WERI-Rb-1 (cell line): ENCODE results near the gene MAGEA2B.
"Not testable (repeated sequence)": the region's sequence is repeated elsewhere in the genome, so short reads cannot be mapped to it uniquely, and the experiment has no call there.

Source experiments
- DNase-seq: peaks from one replicate; pipeline ENCODE4 v3.0.0-alpha.2; 2020
- H3K27ac ChIP-seq: fragments of 250-450 bp; sonication (Bioruptor Pico); 2 replicates; pipeline ENCODE4 v1.5.1; 2020; ENCODE audit warnings: mild to moderate bottlenecking, moderate library complexity
- H3K27me3 ChIP-seq: fragments of 250-450 bp; sonication (Bioruptor Pico); 2 replicates; pipeline ENCODE4 v1.5.1; 2021; ENCODE audit warnings: mild to moderate bottlenecking, low read depth, moderate library complexity; ENCODE audit not compliant: insufficient read depth, severe bottlenecking
- H3K36me3 ChIP-seq: fragments of 250-450 bp; sonication (Bioruptor Pico); 2 replicates; pipeline ENCODE4 v1.5.1; 2020; ENCODE audit warnings: mild to moderate bottlenecking, moderate library complexity
- H3K4me3 ChIP-seq: 2 replicates; pipeline ENCODE4 v1.5.1; 2011; ENCODE audit warnings: low read depth, mild to moderate bottlenecking, control low read depth, low read length
- H3K9me3 ChIP-seq: fragments of 250-450 bp; sonication (Bioruptor Pico); 2 replicates; pipeline ENCODE4 v1.5.1; 2021; ENCODE audit warnings: mild to moderate bottlenecking, moderate library complexity; ENCODE audit not compliant: severe bottlenecking
- CTCF ChIP-seq: IDR thresholded peaks from 2 replicates; pipeline ENCODE4 v1.5.1; 2011; ENCODE audit warnings: low read depth, mild to moderate bottlenecking, control low read depth, inconsistent platforms, low read length

The MAGEA2B gene

GRCh38 chrX:152713815-152714787 is at the start of gene MAGEA2B:
TSS of gene MAGEA2B (plus strand) at chrX:152714628. CDS start at chrX:152717107, 2,479 bp downstream.
- H3K27me3 ChIP-seq, H3K9me3 ChIP-seq, H3K36me3 ChIP-seq, DNase-seq, H3K4me3 ChIP-seq, H3K27ac ChIP-seq: not testable (repeated sequence)

- H3K9me3 ChIP-seq = no peaks in the 10 kb centered on the region
- H3K27me3 ChIP-seq = peaks cover 3% of the 10 kb centered on the region
- no peak overlapping the region for H3K27ac ChIP-seq
- no peaks in the 10 kb centered on the region for H3K36me3 ChIP-seq
- no peak overlapping the region for H3K4me3 ChIP-seq
- no peak for DNase-seq
- TF ChIP-seq CTCF = no peak
These were observed 40.3 kb upstream of the MAGEA2B start for GRCh38 chrX:152674135-152674534.

GRCh38 chrX:152674652-152675051 is 39.8 kb upstream of the MAGEA2B start:
- not testable (repeated sequence) for DNase-seq, H3K9me3 ChIP-seq, H3K4me3 ChIP-seq, H3K27ac ChIP-seq, H3K27me3 ChIP-seq, H3K36me3 ChIP-seq

- not testable (repeated sequence) for DNase-seq, H3K4me3 ChIP-seq, H3K9me3 ChIP-seq, H3K27me3 ChIP-seq, H3K36me3 ChIP-seq, H3K27ac ChIP-seq
These were observed 33.4 kb upstream of the MAGEA2B start for GRCh38 chrX:152681012-152681411.

GRCh38 chrX:152697952-152698931 is 16.2 kb upstream of the MAGEA2B start, which contains the start of gene MAGEA3:
TSS of gene MAGEA3 (plus strand) at chrX:152698794. CDS start at chrX:152700833, 2,039 bp downstream.
- H3K27ac ChIP-seq, H3K36me3 ChIP-seq, H3K9me3 ChIP-seq, H3K4me3 ChIP-seq, H3K27me3 ChIP-seq, DNase-seq: not testable (repeated sequence)

GRCh38 chrX:152700390-152700789 is 14.0 kb upstream of the MAGEA2B start:
- not testable (repeated sequence) for H3K9me3 ChIP-seq, H3K36me3 ChIP-seq, H3K4me3 ChIP-seq, DNase-seq, H3K27me3 ChIP-seq, H3K27ac ChIP-seq

GRCh38 chrX:152706500-152706899 is 7.9 kb upstream of the MAGEA2B start:
- not testable (repeated sequence) for H3K36me3 ChIP-seq, DNase-seq, H3K27me3 ChIP-seq, H3K9me3 ChIP-seq, H3K4me3 ChIP-seq, H3K27ac ChIP-seq

GRCh38 chrX:152709173-152709572 is 5.3 kb upstream of the MAGEA2B start, which contains the start of gene CSAG2:
TSS of gene CSAG2 (minus strand) at chrX:152709273. CDS start at chrX:152709112, 161 bp downstream.
- H3K4me3 ChIP-seq, H3K27me3 ChIP-seq, H3K9me3 ChIP-seq, H3K27ac ChIP-seq, H3K36me3 ChIP-seq, DNase-seq: not testable (repeated sequence)

- H3K36me3 ChIP-seq, H3K27me3 ChIP-seq, H3K27ac ChIP-seq, H3K4me3 ChIP-seq, H3K9me3 ChIP-seq, DNase-seq: not testable (repeated sequence)
These were observed 1.2 kb upstream of the MAGEA2B start for GRCh38 chrX:152713195-152713594.
